Left kidney (tissue), 8 donors: ENCODE results near the gene CEP170. TPM values are rescaled to one million over a fixed set of nuclear protein-coding genes. Genes with fewer than 3 reads are reported as not detected.
A peak's percentile ranks its signal among the peaks of the same experiment; 100 is the strongest.

Experiments used
- DNase-seq: peaks from one replicate; pipeline ENCODE4 v3.0.0-alpha.2; 2013
- long read RNA-seq, 8 donors: transcript quantifications; one replicate each; lab custom pipeline, GENCODE V29; 2026
- polyA plus RNA-seq: library from polyadenylated mRNA; unstranded; fragments of 120-200 nt; gene quantifications from one replicate; pipeline ENCODE4 v1.2.1, GENCODE V29; 2013; ENCODE audit not compliant: insufficient read length

Gene CEP170
- polyA plus RNA-seq, result 68.0 TPM
- long read RNA-seq, donor 1, partial matches to known transcripts, result 37 of 40 reads
- long read RNA-seq, donor 1, other reads (novel, unspliced or antisense), result 0 of 40 reads
- long read RNA-seq, donor 2, partial matches to known transcripts, result 29 of 37 reads
- long read RNA-seq, donor 2, other reads (novel, unspliced or antisense), result 5 of 37 reads
- long read RNA-seq, donor 3, partial matches to known transcripts, result 0 of 1 reads
- long read RNA-seq, donor 3, other reads (novel, unspliced or antisense), result 0 of 1 reads
- long read RNA-seq, donor 4, result 0 reads
- long read RNA-seq, donor 5, partial matches to known transcripts, result 0 of 2 reads
- long read RNA-seq, donor 5, other reads (novel, unspliced or antisense), result 0 of 2 reads
- long read RNA-seq, donor 6, partial matches to known transcripts, result 28 of 29 reads
- long read RNA-seq, donor 6, other reads (novel, unspliced or antisense), result 0 of 29 reads
- long read RNA-seq, donor 7, partial matches to known transcripts, result 27 of 50 reads
- long read RNA-seq, donor 7, other reads (novel, unspliced or antisense), result 21 of 50 reads
- long read RNA-seq, donor 8, full-length matches to known transcripts, result 3 of 3 reads
- long read RNA-seq, donor 8, partial matches to known transcripts, result 0 of 3 reads
- long read RNA-seq, donor 8, other reads (novel, unspliced or antisense), result 0 of 3 reads

- DNase-seq, result peak; percentile 99
Measured at GRCh38 chr1:243254927-243255790, at the start of gene CEP170. CEP170 (minus strand) TSS chr1:243255281; CDS start chr1:243225280, 30,001 bp downstream.

GRCh38 chr1:243301059-243301458 is 46.0 kb upstream of the CEP170 start:
- no peak for DNase-seq

- no peak for DNase-seq
Measured at GRCh38 chr1:243299069-243299468, 44.0 kb upstream of the CEP170 start.

GRCh38 chr1:243294723-243295121 is 39.6 kb upstream of the CEP170 start:
- no peak for DNase-seq

- no peak for DNase-seq
Measured at GRCh38 chr1:243293941-243294722, 39.1 kb upstream of the CEP170 start.

GRCh38 chr1:243292117-243292516 is 37.0 kb upstream of the CEP170 start:
- no peak for DNase-seq

GRCh38 chr1:243291292-243291691 is 36.2 kb upstream of the CEP170 start:
- no peak for DNase-seq

- DNase-seq, result no peak
Measured at GRCh38 chr1:243288062-243288461, 33.0 kb upstream of the CEP170 start.

GRCh38 chr1:243287652-243288051 is 32.6 kb upstream of the CEP170 start:
- no peak for DNase-seq

- no peak for DNase-seq
Measured at GRCh38 chr1:243287123-243287460, 32.0 kb upstream of the CEP170 start.

GRCh38 chr1:243286409-243287122 is 31.5 kb upstream of the CEP170 start:
- no peak for DNase-seq

- no peak for DNase-seq
Measured at GRCh38 chr1:243281672-243282071, 26.6 kb upstream of the CEP170 start.

- DNase-seq, result no peak
Measured at GRCh38 chr1:243280571-243281129, 25.6 kb upstream of the CEP170 start.

GRCh38 chr1:243275316-243275715 is 20.2 kb upstream of the CEP170 start:
- DNase-seq, result no peak

- no peak for DNase-seq
Measured at GRCh38 chr1:243273945-243274344, 18.9 kb upstream of the CEP170 start.

GRCh38 chr1:243273506-243273905 is 18.4 kb upstream of the CEP170 start:
- DNase-seq, result no peak

GRCh38 chr1:243272401-243272800 is 17.3 kb upstream of the CEP170 start:
- DNase-seq, result no peak

GRCh38 chr1:243271996-243272395 is 16.9 kb upstream of the CEP170 start:
- no peak for DNase-seq

- DNase-seq, result no peak
Measured at GRCh38 chr1:243270097-243270864, 15.2 kb upstream of the CEP170 start.

GRCh38 chr1:243269461-243269801 is 14.3 kb upstream of the CEP170 start:
- no peak for DNase-seq
